A549 (cell line): ENCODE data around the gene MAP3K19.
"Not testable (repeated sequence)": the region's sequence is repeated elsewhere in the genome, so short reads cannot be mapped to it uniquely, and the experiment has no call there.

ENCODE experiments used
- BCL3 ChIP-seq: fragments of >200 bp; sonication (Bioruptor Twin); formaldehyde crosslinking; IDR thresholded peaks from 3 replicates; pipeline ENCODE4 v1.6.1; 2016
- CEBPB ChIP-seq, 2 experiments: fragments of >200 bp in 1 of 2; sonication (Bioruptor Twin) in 1 of 2; formaldehyde crosslinking in 1 of 2; IDR thresholded peaks; 2 replicates each; pipeline ENCODE4 v1.6.1; 2012 to 2016
- HMGXB4 ChIP-seq: fragments of 250-450 bp; sonication (Bioruptor Pico); IDR thresholded peaks from 2 replicates; pipeline ENCODE4 v1.5.0; 2021; ENCODE audit warnings: mild to moderate bottlenecking, moderate library complexity, borderline replicate concordance
- RAD21 ChIP-seq, 2 experiments: fragments of >200 bp in 1 of 2; sonication (Bioruptor Twin) in 1 of 2; formaldehyde crosslinking in 1 of 2; IDR thresholded peaks in 1 of 2; conservative IDR thresholded peaks in 1 of 2; 2 replicates in 1 of 2; 3 replicates in 1 of 2; pipeline ENCODE4 v1.6.1; 2012 to 2018; ENCODE audit warnings: inconsistent platforms in 1 of 2
- REST ChIP-seq: fragments of 200-600 bp; sonication (generic); IDR thresholded peaks from 2 replicates; pipeline ENCODE4 v1.6.1; 2016; ENCODE audit warnings: antibody characterized with exemption, mild to moderate bottlenecking, moderate library complexity
- TF ChIP-seq, protein P1 (sequence below): fragments of >200 bp; sonication (Bioruptor Twin); formaldehyde crosslinking; IDR thresholded peaks from 3 replicates; pipeline ENCODE4 v1.5.1; 2016

- not testable (repeated sequence) for TF ChIP-seq CEBPB (IDR thresholded peaks at IDR 0.05); BCL3; REST; HMGXB4; RAD21 (conservative IDR thresholded peaks at IDR 0.05 in 1 of 2, IDR thresholded peaks at IDR 0.05 in 1 of 2)
- TF ChIP-seq, protein P1, sequence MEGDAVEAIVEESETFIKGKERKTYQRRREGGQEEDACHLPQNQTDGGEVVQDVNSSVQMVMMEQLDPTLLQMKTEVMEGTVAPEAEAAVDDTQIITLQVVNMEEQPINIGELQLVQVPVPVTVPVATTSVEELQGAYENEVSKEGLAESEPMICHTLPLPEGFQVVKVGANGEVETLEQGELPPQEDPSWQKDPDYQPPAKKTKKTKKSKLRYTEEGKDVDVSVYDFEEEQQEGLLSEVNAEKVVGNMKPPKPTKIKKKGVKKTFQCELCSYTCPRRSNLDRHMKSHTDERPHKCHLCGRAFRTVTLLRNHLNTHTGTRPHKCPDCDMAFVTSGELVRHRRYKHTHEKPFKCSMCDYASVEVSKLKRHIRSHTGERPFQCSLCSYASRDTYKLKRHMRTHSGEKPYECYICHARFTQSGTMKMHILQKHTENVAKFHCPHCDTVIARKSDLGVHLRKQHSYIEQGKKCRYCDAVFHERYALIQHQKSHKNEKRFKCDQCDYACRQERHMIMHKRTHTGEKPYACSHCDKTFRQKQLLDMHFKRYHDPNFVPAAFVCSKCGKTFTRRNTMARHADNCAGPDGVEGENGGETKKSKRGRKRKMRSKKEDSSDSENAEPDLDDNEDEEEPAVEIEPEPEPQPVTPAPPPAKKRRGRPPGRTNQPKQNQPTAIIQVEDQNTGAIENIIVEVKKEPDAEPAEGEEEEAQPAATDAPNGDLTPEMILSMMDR, result not testable (repeated sequence)
Observed at GRCh38 chr2:135089597-135089996, 42.4 kb upstream of the MAP3K19 start.
